Nephron progenitor cell (in vitro differentiated cells): ENCODE measurements around the gene RGS6.

Experiments used
- DNase-seq: peaks from one replicate; pipeline ENCODE4 v3.0.0; 2021
- H3K27ac Mint-ChIP-seq: 2 replicates; pipeline ENCODE4 v1.8.0; 2021; ENCODE audit warnings: mild to moderate bottlenecking, moderate library complexity, mixed read lengths
- H3K27me3 Mint-ChIP-seq: 2 replicates; pipeline ENCODE4 v1.8.0; 2021; ENCODE audit warnings: mild to moderate bottlenecking, low read depth, mixed read lengths; ENCODE audit not compliant: poor library complexity
- H3K36me3 Mint-ChIP-seq: 2 replicates; pipeline ENCODE4 v1.8.0; 2021; ENCODE audit warnings: low read depth, mixed read lengths
- H3K4me1 Mint-ChIP-seq: 2 replicates; pipeline ENCODE4 v1.8.0; 2021; ENCODE audit warnings: mixed read lengths
- H3K4me3 Mint-ChIP-seq: 2 replicates; pipeline ENCODE4 v1.8.0; 2021; ENCODE audit warnings: mild to moderate bottlenecking, moderate library complexity, mixed read lengths
- H3K9me3 Mint-ChIP-seq: 2 replicates; pipeline ENCODE4 v1.8.0; 2021; ENCODE audit warnings: mild to moderate bottlenecking, moderate library complexity, mixed read lengths
- TF ChIP-seq, protein P1 (sequence below): fragments of 200-600 bp; sonication (generic); IDR thresholded peaks from 2 replicates; pipeline ENCODE4 v1.5.0; 2021; ENCODE audit warnings: antibody characterized with exemption

Gene RGS6

DNA sequence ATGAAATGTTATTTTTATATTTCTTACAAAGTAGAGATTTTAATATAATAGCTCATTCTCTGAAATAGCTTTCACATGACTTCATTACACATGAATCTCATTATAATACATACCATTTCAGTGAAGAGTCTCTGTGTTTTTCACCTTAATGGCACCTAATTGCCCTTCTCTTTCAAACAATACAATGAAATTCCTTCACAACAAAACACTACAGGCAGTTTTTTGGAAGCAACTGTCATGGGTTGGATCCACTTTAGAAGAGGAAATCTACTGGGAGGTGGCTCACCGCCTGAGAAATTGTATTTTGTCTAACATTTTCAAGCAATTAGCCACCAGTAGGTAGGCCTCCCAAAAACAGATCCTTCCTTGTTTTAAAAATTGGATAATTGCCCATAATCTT lies 40.3 kb upstream of the RGS6 start:
- TF ChIP-seq, protein P1, sequence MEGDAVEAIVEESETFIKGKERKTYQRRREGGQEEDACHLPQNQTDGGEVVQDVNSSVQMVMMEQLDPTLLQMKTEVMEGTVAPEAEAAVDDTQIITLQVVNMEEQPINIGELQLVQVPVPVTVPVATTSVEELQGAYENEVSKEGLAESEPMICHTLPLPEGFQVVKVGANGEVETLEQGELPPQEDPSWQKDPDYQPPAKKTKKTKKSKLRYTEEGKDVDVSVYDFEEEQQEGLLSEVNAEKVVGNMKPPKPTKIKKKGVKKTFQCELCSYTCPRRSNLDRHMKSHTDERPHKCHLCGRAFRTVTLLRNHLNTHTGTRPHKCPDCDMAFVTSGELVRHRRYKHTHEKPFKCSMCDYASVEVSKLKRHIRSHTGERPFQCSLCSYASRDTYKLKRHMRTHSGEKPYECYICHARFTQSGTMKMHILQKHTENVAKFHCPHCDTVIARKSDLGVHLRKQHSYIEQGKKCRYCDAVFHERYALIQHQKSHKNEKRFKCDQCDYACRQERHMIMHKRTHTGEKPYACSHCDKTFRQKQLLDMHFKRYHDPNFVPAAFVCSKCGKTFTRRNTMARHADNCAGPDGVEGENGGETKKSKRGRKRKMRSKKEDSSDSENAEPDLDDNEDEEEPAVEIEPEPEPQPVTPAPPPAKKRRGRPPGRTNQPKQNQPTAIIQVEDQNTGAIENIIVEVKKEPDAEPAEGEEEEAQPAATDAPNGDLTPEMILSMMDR, result no peak
- no peak overlapping the region for H3K27ac Mint-ChIP-seq

GRCh38 chr14:71905031-71905430 lies 27.2 kb upstream of the RGS6 start:
- Mint-ChIP-seq H3K9me3 (peaks cover 8% of the 10 kb centered on the region), H3K4me3 (no peak overlapping the region), H3K27ac (no peak overlapping the region), H3K27me3 (peaks cover 10% of the 10 kb centered on the region), H3K4me1 (peaks cover 47% of the 10 kb centered on the region), H3K36me3 (no peaks in the 10 kb centered on the region)
- TF ChIP-seq, protein P1, result no peak
- no peak for DNase-seq

More for the DNA sequence above, 40.3 kb upstream of the RGS6 start:
- H3K36me3 Mint-ChIP-seq, result peaks cover 6% of the 10 kb centered on the region
- no peak for DNase-seq
- peaks cover 25% of the 10 kb centered on the region for H3K9me3 Mint-ChIP-seq
- peaks cover 14% of the 10 kb centered on the region for H3K27me3 Mint-ChIP-seq
- H3K4me1 Mint-ChIP-seq, result peaks cover 6% of the 10 kb centered on the region
- H3K4me3 Mint-ChIP-seq, result no peak overlapping the region

DNA sequence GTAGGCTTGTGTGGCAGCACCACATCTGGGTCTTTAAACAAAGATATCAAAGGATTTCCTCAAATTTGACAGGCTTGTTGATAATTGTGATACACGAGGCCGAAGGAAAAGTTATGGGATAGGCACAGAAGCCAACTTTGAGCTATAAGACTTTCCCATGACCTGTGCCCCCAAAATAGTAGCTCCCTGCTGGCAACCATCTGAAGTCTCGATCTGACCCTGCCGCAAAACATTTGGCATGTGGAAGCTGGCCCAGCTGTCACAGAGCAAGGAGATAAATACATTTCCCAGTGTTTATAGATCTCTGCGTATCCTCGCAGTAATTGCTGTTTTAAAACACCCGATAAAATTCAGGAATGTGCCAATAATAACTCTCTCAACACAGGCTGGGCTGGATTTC lies 26.4 kb upstream of the RGS6 start:
- Mint-ChIP-seq H3K27ac (no peak overlapping the region), H3K36me3 (no peaks in the 10 kb centered on the region), H3K9me3 (peaks cover under 1% of the 10 kb centered on the region), H3K27me3 (peaks cover 12% of the 10 kb centered on the region), H3K4me1 (peaks cover 53% of the 10 kb centered on the region), H3K4me3 (no peak overlapping the region)
- DNase-seq, result no peak
- TF ChIP-seq, protein P1, result no peak

DNA sequence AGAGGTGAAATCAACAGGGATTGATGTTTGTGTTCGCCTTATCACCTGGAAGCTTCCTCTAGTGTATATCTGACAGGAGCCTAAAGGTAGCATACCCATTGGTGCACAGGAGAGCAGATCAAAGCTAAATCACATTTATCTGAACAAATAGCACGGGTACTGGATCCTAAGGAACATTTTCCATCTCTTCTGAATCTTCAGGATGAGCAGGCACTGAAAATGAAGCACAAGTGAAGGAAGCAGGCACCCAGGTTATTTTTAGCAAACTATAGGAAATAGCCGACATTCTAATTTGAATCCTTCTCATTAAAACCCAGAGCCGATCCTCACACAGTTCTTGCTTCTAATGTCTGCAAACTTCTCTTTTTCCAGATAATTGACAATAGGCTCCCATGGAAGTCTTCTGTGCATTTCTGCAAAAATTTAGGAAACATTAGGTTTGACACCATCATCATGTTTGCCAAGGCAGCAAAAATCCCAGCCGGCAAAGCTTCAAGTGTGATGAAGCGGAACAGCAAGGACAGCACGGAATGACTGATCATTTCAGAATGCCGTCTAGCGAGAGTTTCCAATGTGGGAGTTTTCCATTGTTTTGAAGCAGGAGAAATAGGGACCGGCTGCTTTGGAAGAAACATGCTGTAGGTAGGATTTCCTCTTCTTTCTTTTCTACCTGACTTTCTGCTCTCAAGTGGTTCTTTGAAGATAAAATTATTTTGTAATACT lies 24.3 kb upstream of the RGS6 start:
- Mint-ChIP-seq H3K27me3 (peaks cover 19% of the 10 kb centered on the region), H3K4me3 (no peak overlapping the region), H3K36me3 (no peaks in the 10 kb centered on the region), H3K4me1 (peaks cover 57% of the 10 kb centered on the region), H3K27ac (no peak overlapping the region), H3K9me3 (no peaks in the 10 kb centered on the region)
- TF ChIP-seq, protein P1, result no peak
- DNase-seq, result peak; percentile 17

DNA sequence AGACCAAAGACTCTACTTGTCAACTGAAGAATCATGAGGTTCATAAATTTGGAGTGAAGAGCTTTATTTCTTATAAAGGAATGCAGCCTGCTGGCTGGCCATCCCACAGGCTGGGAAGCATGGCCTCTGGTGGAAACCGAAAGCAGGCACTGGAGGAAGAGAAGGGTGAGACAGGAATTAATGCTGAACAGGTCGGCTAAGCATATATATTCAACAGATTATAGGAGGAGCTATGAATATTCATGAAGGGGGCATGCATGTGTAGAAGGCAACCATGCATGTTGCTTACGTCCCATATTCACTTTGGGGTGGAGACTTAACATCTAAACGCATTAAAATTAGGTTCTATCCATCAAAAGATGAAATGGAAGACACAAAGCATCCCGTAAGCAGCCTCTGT lies 20.6 kb upstream of the RGS6 start:
- TF ChIP-seq, protein P1, result no peak
- Mint-ChIP-seq H3K9me3 (no peaks in the 10 kb centered on the region), H3K4me1 (peaks cover 37% of the 10 kb centered on the region), H3K27me3 (peaks cover 19% of the 10 kb centered on the region), H3K4me3 (no peak overlapping the region), H3K36me3 (no peaks in the 10 kb centered on the region), H3K27ac (no peak overlapping the region)
- DNase-seq, result no peak

GRCh38 chr14:71913342-71913741 lies 18.9 kb upstream of the RGS6 start:
- DNase-seq, result no peak
- H3K27me3 Mint-ChIP-seq, result peaks cover 14% of the 10 kb centered on the region
- peaks cover 22% of the 10 kb centered on the region for H3K4me1 Mint-ChIP-seq
- H3K4me3 Mint-ChIP-seq, result no peak overlapping the region
- TF ChIP-seq, protein P1, result no peak
- H3K36me3 Mint-ChIP-seq, result no peaks in the 10 kb centered on the region
- H3K27ac Mint-ChIP-seq, result no peak overlapping the region
- no peaks in the 10 kb centered on the region for H3K9me3 Mint-ChIP-seq
